C4-2B (cell line): ENCODE measurements around the gene IL1RL1.

Experiments
- ZFX ChIP-seq: fragments of 450-650 bp; IDR thresholded peaks from 2 replicates; pipeline ENCODE4 v1.6.1; 2017
- TF ChIP-seq, protein P1 (sequence below): fragments of 450-650 bp; conservative IDR thresholded peaks from 2 replicates; pipeline ENCODE4 v1.5.1; 2017; ENCODE audit warnings: mild to moderate bottlenecking

DNA sequence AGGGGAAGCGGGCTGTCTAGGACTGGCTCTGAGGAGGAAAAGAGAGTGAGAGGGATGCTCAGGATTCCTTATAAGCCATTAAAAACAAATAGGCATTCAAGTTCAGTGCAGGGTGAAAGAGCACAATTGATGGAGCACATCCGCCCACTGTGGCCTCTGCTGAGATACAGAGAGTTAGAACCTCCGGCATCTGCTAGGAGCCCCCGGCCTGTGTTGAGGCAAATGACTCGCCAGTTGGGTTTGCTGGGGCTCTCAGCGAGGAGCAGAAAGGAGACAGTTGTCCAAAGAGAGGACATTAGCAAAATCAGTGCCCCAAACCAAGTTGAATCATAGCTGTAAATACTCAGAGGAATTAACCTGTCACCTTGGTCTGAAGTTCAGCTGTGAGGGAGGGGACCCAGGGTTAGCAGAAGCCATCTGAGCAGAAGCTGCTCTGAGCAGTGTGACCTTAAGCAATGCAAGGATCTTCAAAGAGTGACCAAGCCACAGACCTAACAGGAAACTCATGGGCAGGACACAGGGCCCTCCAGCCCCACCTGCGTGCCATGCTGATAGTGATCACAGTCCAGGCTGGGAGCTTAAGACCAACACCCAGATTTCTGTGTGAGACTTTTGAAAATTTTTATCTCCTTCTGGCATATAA is 88.3 kb downstream of the IL1RL1 start:
- TF ChIP-seq, protein P1, sequence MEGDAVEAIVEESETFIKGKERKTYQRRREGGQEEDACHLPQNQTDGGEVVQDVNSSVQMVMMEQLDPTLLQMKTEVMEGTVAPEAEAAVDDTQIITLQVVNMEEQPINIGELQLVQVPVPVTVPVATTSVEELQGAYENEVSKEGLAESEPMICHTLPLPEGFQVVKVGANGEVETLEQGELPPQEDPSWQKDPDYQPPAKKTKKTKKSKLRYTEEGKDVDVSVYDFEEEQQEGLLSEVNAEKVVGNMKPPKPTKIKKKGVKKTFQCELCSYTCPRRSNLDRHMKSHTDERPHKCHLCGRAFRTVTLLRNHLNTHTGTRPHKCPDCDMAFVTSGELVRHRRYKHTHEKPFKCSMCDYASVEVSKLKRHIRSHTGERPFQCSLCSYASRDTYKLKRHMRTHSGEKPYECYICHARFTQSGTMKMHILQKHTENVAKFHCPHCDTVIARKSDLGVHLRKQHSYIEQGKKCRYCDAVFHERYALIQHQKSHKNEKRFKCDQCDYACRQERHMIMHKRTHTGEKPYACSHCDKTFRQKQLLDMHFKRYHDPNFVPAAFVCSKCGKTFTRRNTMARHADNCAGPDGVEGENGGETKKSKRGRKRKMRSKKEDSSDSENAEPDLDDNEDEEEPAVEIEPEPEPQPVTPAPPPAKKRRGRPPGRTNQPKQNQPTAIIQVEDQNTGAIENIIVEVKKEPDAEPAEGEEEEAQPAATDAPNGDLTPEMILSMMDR, result no peak
- TF ChIP-seq ZFX, result no peak
